Measurements from ENCODE around the gene MYCBP2. TPM values are rescaled to one million over a fixed set of nuclear protein-coding genes. Genes with fewer than 3 reads are reported as not detected.

MYCBP2 gene
- total RNA-seq, 1 donor from 2014 or later = 37.4 TPM

GRCh38 chr13:77033717-77034302 is 293.1 kb downstream of the MYCBP2 start:
- TF ChIP-seq CTCF (IDR thresholded peaks at IDR 0.05; ENCODE audit: insufficient read depth, low read length, severe bottlenecking) = no peak
- H3K4me3 ChIP-seq (ENCODE audit: low read depth, low read length) = no peak overlapping the region
- peak; percentile 66 for DNase-seq (ENCODE audit: low read depth)
- H3K27me3 ChIP-seq (ENCODE audit: control insufficient read depth, insufficient read depth, low read length) = no peaks in the 10 kb centered on the region
- H3K36me3 ChIP-seq (ENCODE audit: control insufficient read depth, insufficient read depth, low read length) = no peaks in the 10 kb centered on the region
- no peak for FAIRE-seq

GRCh38 chr13:77031656-77032243 is 295.1 kb downstream of the MYCBP2 start:
- DNase-seq (ENCODE audit: low read depth) (no peak), FAIRE-seq (no peak)
- Histone ChIP-seq H3K27me3 (ENCODE audit: control insufficient read depth, insufficient read depth, low read length) (no peaks in the 10 kb centered on the region), H3K4me3 (ENCODE audit: low read depth, low read length) (no peak overlapping the region), H3K36me3 (ENCODE audit: control insufficient read depth, insufficient read depth, low read length) (no peaks in the 10 kb centered on the region)
- TF ChIP-seq CTCF (IDR thresholded peaks at IDR 0.05; ENCODE audit: insufficient read depth, low read length, severe bottlenecking) = no peak

DNA sequence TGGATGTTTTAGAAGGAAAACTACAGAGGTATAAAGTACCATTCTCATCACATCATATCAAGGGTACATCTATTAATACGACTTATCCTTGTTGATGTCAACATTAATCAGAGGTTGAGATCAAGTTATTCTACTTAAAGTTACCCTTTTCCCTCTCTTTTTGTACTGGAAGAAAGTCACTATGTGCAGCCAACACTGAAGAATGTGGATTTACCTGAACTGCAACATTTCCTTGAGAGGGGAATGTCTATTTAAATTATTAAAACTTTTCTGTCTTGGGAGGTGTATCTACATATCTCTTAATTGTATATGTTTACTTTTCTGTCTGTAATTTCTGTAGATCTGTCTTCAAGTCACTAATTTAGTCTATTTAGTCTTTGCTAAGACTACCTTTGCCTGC is 297.5 kb downstream of the MYCBP2 start:
- Histone ChIP-seq H3K4me3 (ENCODE audit: low read depth, low read length) (no peak overlapping the region), H3K36me3 (ENCODE audit: control insufficient read depth, insufficient read depth, low read length) (no peaks in the 10 kb centered on the region), H3K27me3 (ENCODE audit: control insufficient read depth, insufficient read depth, low read length) (no peaks in the 10 kb centered on the region)
- FAIRE-seq (no peak), DNase-seq (ENCODE audit: low read depth) (peak; percentile 19)
- no peak for TF ChIP-seq CTCF (IDR thresholded peaks at IDR 0.05; ENCODE audit: insufficient read depth, low read length, severe bottlenecking)

- H3K27me3 ChIP-seq (ENCODE audit: control insufficient read depth, insufficient read depth, low read length) = no peaks in the 10 kb centered on the region
- FAIRE-seq (no peak), DNase-seq (ENCODE audit: low read depth) (no peak)
- TF ChIP-seq CTCF (IDR thresholded peaks at IDR 0.05; ENCODE audit: insufficient read depth, low read length, severe bottlenecking) = no peak
- H3K36me3 ChIP-seq (ENCODE audit: control insufficient read depth, insufficient read depth, low read length) = peaks cover 1% of the 10 kb centered on the region
- no peak overlapping the region for H3K4me3 ChIP-seq (ENCODE audit: low read depth, low read length)
Measured at GRCh38 chr13:77028202-77028601, 298.7 kb downstream of the MYCBP2 start.

- TF ChIP-seq CTCF (IDR thresholded peaks at IDR 0.05; ENCODE audit: insufficient read depth, low read length, severe bottlenecking) = no peak
- Histone ChIP-seq H3K36me3 (ENCODE audit: control insufficient read depth, insufficient read depth, low read length) (peaks cover 1% of the 10 kb centered on the region), H3K27me3 (ENCODE audit: control insufficient read depth, insufficient read depth, low read length) (no peaks in the 10 kb centered on the region), H3K4me3 (ENCODE audit: low read depth, low read length) (peak within 1 kb of the TSS; percentile 59)
- FAIRE-seq (no peak), DNase-seq (ENCODE audit: low read depth) (peak; percentile 75)
Measured at GRCh38 chr13:77026861-77027621, 299.9 kb downstream of the MYCBP2 start, which contains the start of gene FBXL3. Gene FBXL3 (minus strand): TSS chr13:77027159. CDS start chr13:77021860, 5,299 bp downstream.

All from bronchial epithelial cell (primary cell).